ENCODE measurements around the gene SOX15.
"Not testable (repeated sequence)": the region's sequence is repeated elsewhere in the genome, so short reads cannot be mapped to it uniquely, and the experiment has no call there.

Gene SOX15

GRCh38 chr17:7612294-7612640 is 22.4 kb upstream of the SOX15 start:
- TF ChIP-seq, protein P1, sequence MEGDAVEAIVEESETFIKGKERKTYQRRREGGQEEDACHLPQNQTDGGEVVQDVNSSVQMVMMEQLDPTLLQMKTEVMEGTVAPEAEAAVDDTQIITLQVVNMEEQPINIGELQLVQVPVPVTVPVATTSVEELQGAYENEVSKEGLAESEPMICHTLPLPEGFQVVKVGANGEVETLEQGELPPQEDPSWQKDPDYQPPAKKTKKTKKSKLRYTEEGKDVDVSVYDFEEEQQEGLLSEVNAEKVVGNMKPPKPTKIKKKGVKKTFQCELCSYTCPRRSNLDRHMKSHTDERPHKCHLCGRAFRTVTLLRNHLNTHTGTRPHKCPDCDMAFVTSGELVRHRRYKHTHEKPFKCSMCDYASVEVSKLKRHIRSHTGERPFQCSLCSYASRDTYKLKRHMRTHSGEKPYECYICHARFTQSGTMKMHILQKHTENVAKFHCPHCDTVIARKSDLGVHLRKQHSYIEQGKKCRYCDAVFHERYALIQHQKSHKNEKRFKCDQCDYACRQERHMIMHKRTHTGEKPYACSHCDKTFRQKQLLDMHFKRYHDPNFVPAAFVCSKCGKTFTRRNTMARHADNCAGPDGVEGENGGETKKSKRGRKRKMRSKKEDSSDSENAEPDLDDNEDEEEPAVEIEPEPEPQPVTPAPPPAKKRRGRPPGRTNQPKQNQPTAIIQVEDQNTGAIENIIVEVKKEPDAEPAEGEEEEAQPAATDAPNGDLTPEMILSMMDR (conservative IDR thresholded peaks at IDR 0.05; ENCODE audit: low read depth, low read length) = no peak
- Histone ChIP-seq H3K4me1 (ENCODE audit: low read depth, poor library complexity, severe bottlenecking) (no peaks in the 10 kb centered on the region), H2AFZ (ENCODE audit: low read depth) (no peak overlapping the region), H3K27me3 (ENCODE audit: insufficient read depth, low read depth) (no peaks in the 10 kb centered on the region), H3K4me3 (IDR thresholded peaks at IDR 0.05; ENCODE audit: insufficient read depth, low read depth, low read length) (no peak overlapping the region), H3K36me3 (ENCODE audit: insufficient read depth) (no peaks in the 10 kb centered on the region), H3K27ac (no peak overlapping the region), H3K4me2 (no peak overlapping the region), H4K20me1 (ENCODE audit: insufficient read depth) (no peaks in the 10 kb centered on the region), H3K79me2 (ENCODE audit: insufficient read depth, low read depth) (no peaks in the 10 kb centered on the region), H3K9ac (no peak overlapping the region)

DNA sequence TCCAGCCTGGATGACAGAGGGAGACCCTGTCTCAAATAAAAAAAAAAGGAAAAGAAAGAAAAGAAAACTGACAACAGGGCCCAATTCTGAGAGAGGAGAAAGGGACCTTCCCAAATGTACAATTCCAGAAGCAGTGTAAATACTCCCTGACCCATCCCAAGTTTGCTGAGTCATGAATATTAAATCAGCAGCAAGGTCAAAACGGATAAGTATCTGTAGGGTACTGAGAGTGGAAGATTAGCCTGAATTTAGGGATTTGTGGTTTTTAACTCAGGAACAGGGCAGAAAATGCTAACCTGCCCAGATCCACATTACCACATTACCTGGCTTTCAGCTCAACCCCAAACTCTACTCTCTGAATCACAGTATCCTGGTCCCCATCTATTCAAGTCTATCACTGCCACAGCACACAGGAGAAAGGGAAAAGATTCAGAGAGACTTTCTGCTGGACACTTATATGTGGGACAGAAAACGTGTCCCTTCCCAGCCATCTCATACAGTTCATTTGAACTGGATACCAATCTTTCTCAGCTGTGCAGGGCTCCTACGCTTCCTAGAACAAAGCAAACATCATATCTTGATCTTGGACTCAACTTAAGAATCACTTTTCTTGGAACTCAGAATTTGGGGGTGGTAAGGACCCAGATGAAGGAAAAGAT is 21.9 kb upstream of the SOX15 start:
- Histone ChIP-seq H3K4me3 (IDR thresholded peaks at IDR 0.05; ENCODE audit: insufficient read depth, low read depth, low read length) (no peak overlapping the region), H3K9ac (no peak overlapping the region), H3K79me2 (ENCODE audit: insufficient read depth, low read depth) (no peaks in the 10 kb centered on the region), H3K36me3 (ENCODE audit: insufficient read depth) (no peaks in the 10 kb centered on the region), H4K20me1 (ENCODE audit: insufficient read depth) (no peaks in the 10 kb centered on the region), H3K27me3 (ENCODE audit: insufficient read depth, low read depth) (no peaks in the 10 kb centered on the region), H2AFZ (ENCODE audit: low read depth) (no peak overlapping the region), H3K27ac (no peak overlapping the region), H3K4me2 (no peak overlapping the region), H3K4me1 (ENCODE audit: low read depth, poor library complexity, severe bottlenecking) (no peaks in the 10 kb centered on the region)
- TF ChIP-seq, protein P1 (conservative IDR thresholded peaks at IDR 0.05; ENCODE audit: low read depth, low read length) = no peak

- TF ChIP-seq, protein P1 (conservative IDR thresholded peaks at IDR 0.05; ENCODE audit: low read depth, low read length) = no peak
- Histone ChIP-seq H3K4me1 (ENCODE audit: low read depth, poor library complexity, severe bottlenecking) (no peaks in the 10 kb centered on the region), H2AFZ (ENCODE audit: low read depth) (no peak overlapping the region), H3K79me2 (ENCODE audit: insufficient read depth, low read depth) (no peaks in the 10 kb centered on the region), H3K27me3 (ENCODE audit: insufficient read depth, low read depth) (no peaks in the 10 kb centered on the region), H3K27ac (no peak overlapping the region), H3K4me3 (IDR thresholded peaks at IDR 0.05; ENCODE audit: insufficient read depth, low read depth, low read length) (no peak overlapping the region), H3K36me3 (ENCODE audit: insufficient read depth) (no peaks in the 10 kb centered on the region), H3K4me2 (no peak overlapping the region), H4K20me1 (ENCODE audit: insufficient read depth) (no peaks in the 10 kb centered on the region), H3K9ac (no peak overlapping the region)
Observed at GRCh38 chr17:7610641-7611040, 20.7 kb upstream of the SOX15 start.

- H3K4me2 ChIP-seq = no peak overlapping the region
- TF ChIP-seq, protein P1 (conservative IDR thresholded peaks at IDR 0.05; ENCODE audit: low read depth, low read length) = no peak
Observed at GRCh38 chr17:7606280-7606679, 16.4 kb upstream of the SOX15 start.

DNA sequence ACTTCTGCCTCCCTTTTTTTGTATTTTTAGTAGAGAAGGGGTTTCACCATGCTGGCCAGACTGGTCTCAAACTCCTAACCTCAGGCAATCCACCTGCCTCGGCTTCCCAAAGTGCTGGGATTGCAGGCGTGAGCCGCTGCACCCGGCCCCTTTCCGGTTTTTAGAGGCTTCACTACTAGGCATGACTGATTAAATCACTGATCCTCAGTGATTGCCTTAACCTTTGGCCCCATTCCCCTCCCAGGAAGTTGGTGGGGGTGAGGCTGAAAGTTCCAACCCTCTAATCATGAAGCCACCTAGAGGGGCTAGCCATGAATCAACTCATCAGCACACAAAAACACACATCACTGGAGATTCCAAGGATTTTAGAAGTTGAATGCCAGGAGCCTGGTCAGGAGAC is 7.7 kb upstream of the SOX15 start:
- not testable (repeated sequence) for H3K27ac ChIP-seq; H3K9ac ChIP-seq; H3K4me2 ChIP-seq; H3K27me3 ChIP-seq (ENCODE audit: insufficient read depth, low read depth); H3K4me1 ChIP-seq (ENCODE audit: low read depth, poor library complexity, severe bottlenecking); H4K20me1 ChIP-seq (ENCODE audit: insufficient read depth); H3K36me3 ChIP-seq (ENCODE audit: insufficient read depth); H3K79me2 ChIP-seq (ENCODE audit: insufficient read depth, low read depth); H3K4me3 ChIP-seq (IDR thresholded peaks at IDR 0.05; ENCODE audit: insufficient read depth, low read depth, low read length); H2AFZ ChIP-seq (ENCODE audit: low read depth)

More at GRCh38 chr17:7606280-7606679, 16.4 kb upstream of the SOX15 start:
- Histone ChIP-seq H3K9ac (no peak overlapping the region), H3K36me3 (ENCODE audit: insufficient read depth) (no peaks in the 10 kb centered on the region), H3K27me3 (ENCODE audit: insufficient read depth, low read depth) (no peaks in the 10 kb centered on the region), H3K4me1 (ENCODE audit: low read depth, poor library complexity, severe bottlenecking) (no peaks in the 10 kb centered on the region), H2AFZ (ENCODE audit: low read depth) (no peak overlapping the region), H3K27ac (no peak overlapping the region), H4K20me1 (ENCODE audit: insufficient read depth) (no peaks in the 10 kb centered on the region), H3K4me3 (IDR thresholded peaks at IDR 0.05; ENCODE audit: insufficient read depth, low read depth, low read length) (no peak overlapping the region), H3K79me2 (ENCODE audit: insufficient read depth, low read depth) (no peaks in the 10 kb centered on the region)
